GM12873 (cell line): Measurements from ENCODE around the gene PKDREJ.

Experiments used
- CTCF ChIP-seq: IDR thresholded peaks from 2 replicates; pipeline ENCODE4 v1.5.1; 2012; ENCODE audit warnings: low read depth, mild to moderate bottlenecking, moderate library complexity, low read length, control low read depth; ENCODE audit not compliant: insufficient read depth; ENCODE audit errors: missing control alignments

PKDREJ gene

GRCh38 chr22:46213052-46213451 lies 50.1 kb downstream of the PKDREJ start:
- no peak for TF ChIP-seq CTCF

DNA sequence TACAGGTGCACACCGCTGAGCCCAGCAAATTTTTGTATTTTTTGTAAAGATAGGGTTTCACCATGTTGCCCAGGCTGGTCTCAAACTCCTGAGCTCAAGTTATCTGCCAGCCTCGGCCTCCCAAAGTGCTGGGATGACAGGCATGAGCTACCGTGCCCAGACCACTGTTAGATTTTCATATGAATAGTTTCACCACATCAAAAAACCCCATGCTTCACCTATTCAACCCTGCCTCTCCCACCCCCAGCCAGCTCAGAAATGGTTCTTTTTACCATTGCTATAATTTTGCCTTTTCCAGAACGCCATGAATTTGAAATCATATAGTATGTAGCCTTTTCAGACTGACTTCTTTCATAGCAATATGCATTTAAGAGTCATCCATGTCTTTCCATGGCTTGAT lies 50.9 kb downstream of the PKDREJ start:
- no peak for TF ChIP-seq CTCF

GRCh38 chr22:46209262-46209661 lies 53.9 kb downstream of the PKDREJ start:
- TF ChIP-seq CTCF: no peak
